Right renal cortex interstitium (tissue), 3 donors: ENCODE measurements around the gene SIX5. TPM values are rescaled to one million over a fixed set of nuclear protein-coding genes. Genes with fewer than 3 reads are reported as not detected.
A peak's percentile ranks its signal among the peaks of the same experiment; 100 is the strongest.

ENCODE experiments used
- DNase-seq, 3 donors: peaks; one replicate each; pipeline ENCODE4 v3.0.0-alpha.2; 2013; ENCODE audit warnings: low read depth in 3 of 3, low spot score in 2 of 3
- polyA plus RNA-seq, 3 donors: library from polyadenylated mRNA; unstranded; fragments of 120-200 nt; gene quantifications; one replicate each; pipeline ENCODE4 v1.2.1, GENCODE V29; 2013; ENCODE audit not compliant: insufficient read length in 3 of 3

Gene SIX5
- polyA plus RNA-seq, 3 donors: 12.1 to 14.4 (median 12.8) TPM

- DNase-seq: no peak
Observed at GRCh38 chr19:45777395-45777961, 8.4 kb upstream of the SIX5 start.

GRCh38 chr19:45774765-45775164 is 5.7 kb upstream of the SIX5 start:
- DNase-seq: no peak

GRCh38 chr19:45773384-45773783 is 4.3 kb upstream of the SIX5 start:
- no peak for DNase-seq

DNA sequence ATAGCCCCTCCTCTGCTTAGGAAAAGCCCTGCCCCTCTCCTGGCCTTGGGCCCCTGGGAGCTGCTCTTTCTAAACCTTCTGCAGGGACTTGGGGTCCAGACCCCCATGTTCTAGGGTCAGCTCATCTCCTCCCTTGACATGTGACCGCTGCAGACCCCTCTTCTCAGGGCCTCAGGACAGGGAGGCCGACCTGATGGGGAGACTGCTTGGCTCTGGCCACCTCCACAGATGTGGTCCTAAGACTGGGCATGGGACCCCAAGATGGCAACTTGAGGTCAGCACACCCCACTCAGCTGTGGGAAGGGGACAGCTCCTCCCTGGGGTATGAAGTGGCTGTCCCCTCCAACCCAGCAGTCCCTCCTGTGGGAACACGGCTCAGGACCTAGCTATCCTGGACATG is 3.9 kb upstream of the SIX5 start:
- no peak for DNase-seq

DNA sequence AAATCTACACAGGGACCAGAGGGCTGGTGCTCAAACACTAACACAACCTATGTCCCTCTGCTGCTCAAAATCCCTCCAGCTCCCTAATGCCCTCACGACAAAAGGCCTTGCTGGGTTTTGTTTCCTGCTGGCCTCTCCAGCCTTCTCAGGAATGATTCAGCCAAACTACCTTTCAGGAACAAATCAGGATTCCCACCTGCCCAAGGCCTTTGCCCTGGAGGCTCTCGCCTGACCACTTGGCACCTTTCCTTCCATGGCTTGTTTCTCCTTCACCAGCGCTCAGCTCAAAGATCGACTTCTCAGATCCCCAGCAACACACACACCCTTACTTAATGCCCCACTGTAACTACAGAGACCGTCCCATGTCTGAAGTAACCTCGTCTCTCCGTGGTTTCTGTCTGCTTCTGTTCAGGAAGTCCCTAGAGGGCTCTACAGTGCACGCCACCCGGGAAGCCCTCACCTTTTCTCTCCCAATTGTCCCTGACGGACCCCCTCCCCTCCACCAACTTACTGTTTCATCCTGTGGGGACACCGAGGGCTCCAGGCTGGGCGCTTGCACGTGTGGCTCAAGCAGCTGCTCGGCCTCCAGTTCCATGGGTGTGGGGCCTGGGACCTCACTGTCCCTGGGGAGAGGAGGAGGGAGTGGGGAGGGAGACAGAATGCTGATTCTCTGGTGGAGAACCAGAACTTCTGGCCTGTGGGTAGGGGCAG is 3.2 kb upstream of the SIX5 start:
- no peak for DNase-seq

- DNase-seq: no peak
Observed at GRCh38 chr19:45771311-45771933, 2.4 kb upstream of the SIX5 start.

- DNase-seq: peak; percentile 82 to 91 (median 90)
Observed at GRCh38 chr19:45770192-45771101, 1.4 kb upstream of the SIX5 start.

DNA sequence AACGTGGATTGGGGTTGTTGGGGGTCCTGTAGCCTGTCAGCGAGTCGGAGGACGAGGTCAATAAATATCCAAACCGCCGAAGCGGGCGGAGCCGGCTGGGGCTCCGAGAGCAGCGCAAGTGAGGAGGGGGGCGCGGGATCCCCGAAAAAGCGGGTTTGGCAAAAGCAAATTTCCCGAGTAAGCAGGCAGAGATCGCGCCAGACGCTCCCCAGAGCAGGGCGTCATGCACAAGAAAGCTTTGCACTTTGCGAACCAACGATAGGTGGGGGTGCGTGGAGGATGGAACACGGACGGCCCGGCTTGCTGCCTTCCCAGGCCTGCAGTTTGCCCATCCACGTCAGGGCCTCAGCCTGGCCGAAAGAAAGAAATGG is 754 bp upstream of the SIX5 start:
- no peak for DNase-seq

DNA sequence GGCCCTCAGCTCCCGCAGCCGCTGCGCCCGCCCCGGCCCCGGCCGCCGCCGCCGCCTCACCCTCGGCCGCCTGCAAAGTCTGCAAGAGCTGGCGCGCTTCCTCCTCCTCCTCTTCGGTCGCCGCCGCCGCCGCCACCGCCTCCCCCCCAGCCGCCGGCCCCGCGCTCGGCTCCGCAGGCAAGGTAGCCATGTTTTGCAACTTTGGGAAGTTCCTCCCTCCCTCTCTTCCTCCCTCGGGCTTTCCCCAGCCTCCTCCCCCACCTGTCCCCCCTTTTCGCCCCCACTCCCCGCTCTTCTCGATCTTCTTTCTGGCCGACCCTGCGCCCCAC is 433 bp downstream of the SIX5 start:
- no peak for DNase-seq

GRCh38 chr19:45767881-45768654 is 984 bp downstream of the SIX5 start:
- no peak for DNase-seq

- peak; percentile 69 to 83 (median 78) for DNase-seq
Observed at GRCh38 chr19:45767410-45767880, 1.6 kb downstream of the SIX5 start.

- DNase-seq: no peak
Observed at GRCh38 chr19:45766869-45767346, 2.1 kb downstream of the SIX5 start.

DNA sequence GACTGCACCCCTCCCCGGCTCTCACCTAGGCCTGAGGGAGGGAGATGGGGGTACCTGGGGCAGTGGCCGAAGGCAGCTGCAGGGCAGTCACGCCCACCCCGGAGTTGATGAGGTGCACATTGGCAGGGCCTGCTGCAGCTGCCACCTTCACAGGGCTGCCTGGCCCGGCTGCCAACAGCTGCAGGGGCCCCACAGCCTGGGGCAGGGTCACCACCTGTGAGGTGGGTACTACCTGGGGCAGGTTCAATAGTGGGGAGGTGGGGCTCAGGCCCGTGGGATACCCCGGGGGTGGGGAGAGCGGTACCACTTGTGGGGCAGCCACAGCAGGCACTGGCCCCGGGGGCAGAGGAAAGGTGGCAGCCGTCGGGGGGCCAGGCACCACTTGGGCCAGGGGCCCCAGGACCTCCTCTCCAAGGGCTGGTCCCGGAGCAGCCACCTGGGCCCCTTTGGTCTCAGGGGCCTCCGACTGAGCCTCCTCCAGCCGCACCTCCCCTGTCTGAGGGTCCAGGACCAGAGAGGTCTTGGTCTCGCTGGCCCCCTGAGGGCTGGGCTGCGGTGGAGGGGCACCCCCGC is 2.7 kb downstream of the SIX5 start:
- DNase-seq: no peak

- DNase-seq: no peak
Observed at GRCh38 chr19:45765702-45766295, 3.3 kb downstream of the SIX5 start.

GRCh38 chr19:45764945-45765701 is 3.9 kb downstream of the SIX5 start:
- no peak for DNase-seq

DNA sequence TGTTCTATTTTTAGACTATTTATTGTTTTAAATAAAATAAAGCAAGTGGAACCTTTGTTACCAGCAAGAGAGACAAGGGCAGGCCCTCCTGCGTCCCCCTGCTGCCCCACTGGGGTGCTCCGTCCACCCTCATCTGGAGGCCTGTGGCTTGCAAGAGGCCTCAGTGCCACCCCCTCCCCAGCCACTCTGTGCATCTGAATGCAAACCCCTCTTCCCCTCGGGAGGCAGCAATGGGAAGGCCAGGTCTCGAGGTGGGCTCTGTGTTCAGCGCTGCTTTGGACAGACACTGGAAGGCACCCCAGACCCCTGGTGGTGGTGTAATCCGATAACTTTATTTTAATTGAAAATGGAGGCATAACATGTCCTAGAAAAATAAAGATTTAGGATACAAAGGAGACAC is 4.6 kb downstream of the SIX5 start:
- no peak for DNase-seq

GRCh38 chr19:45763691-45764294 is 5.3 kb downstream of the SIX5 start:
- no peak for DNase-seq

GRCh38 chr19:45762870-45763631 is 6.0 kb downstream of the SIX5 start:
- no peak for DNase-seq
